Epithelial cell of esophagus (primary cell): ENCODE measurements around the gene MAP1LC3B.
"Not testable (repeated sequence)": the region's sequence is repeated elsewhere in the genome, so short reads cannot be mapped to it uniquely, and the experiment has no call there.

Experiments used
- DNase-seq: peaks from one replicate; pipeline ENCODE4 v3.0.0; 2010; ENCODE audit warnings: low read depth
- H3K4me3 ChIP-seq: 2 replicates; pipeline ENCODE4 v1.5.1; 2011; ENCODE audit warnings: mild to moderate bottlenecking, low read length, control low read depth
- TF ChIP-seq, protein P1 (sequence below): IDR thresholded peaks from 2 replicates; pipeline ENCODE4 v1.5.1; 2011; ENCODE audit warnings: low read depth, mild to moderate bottlenecking, low read length, control low read depth, inconsistent platforms; ENCODE audit not compliant: insufficient read depth; ENCODE audit errors: missing control alignments

The MAP1LC3B gene

DNA sequence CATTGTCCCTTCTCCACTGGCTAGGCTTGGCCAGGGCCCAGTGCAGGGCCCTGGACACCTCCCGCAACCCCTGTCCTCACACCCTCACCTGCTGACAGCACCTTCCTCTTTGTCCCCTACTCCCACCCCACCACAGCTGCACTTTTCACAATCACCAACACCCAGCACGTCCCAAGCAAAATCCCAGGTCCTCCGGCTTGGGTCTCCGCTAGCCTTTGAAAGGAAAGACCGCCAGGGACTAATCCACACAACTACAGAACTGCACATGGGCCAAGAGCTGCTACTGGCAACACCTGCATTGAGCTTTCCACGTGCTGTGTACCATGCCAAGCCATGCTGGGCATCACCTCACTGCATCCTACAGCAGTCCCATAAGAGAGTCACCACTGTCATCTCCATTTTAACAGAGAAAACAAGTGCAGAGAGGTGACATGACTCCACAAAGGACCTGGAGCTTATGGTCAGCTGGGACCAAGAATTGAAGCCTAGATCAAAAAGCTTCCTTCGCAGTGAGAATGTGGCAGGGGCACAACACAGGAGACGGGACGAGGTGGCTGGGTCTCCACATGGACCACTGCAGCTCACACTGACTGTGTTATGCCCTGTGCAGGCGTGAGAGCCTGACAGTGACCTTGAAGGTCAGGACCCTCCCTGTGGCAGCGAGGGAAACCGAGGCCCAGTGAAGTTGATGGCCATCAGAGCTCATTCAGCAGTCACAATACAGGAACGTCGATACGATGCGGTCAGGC is 31.1 kb upstream of the MAP1LC3B start:
- TF ChIP-seq, protein P1, sequence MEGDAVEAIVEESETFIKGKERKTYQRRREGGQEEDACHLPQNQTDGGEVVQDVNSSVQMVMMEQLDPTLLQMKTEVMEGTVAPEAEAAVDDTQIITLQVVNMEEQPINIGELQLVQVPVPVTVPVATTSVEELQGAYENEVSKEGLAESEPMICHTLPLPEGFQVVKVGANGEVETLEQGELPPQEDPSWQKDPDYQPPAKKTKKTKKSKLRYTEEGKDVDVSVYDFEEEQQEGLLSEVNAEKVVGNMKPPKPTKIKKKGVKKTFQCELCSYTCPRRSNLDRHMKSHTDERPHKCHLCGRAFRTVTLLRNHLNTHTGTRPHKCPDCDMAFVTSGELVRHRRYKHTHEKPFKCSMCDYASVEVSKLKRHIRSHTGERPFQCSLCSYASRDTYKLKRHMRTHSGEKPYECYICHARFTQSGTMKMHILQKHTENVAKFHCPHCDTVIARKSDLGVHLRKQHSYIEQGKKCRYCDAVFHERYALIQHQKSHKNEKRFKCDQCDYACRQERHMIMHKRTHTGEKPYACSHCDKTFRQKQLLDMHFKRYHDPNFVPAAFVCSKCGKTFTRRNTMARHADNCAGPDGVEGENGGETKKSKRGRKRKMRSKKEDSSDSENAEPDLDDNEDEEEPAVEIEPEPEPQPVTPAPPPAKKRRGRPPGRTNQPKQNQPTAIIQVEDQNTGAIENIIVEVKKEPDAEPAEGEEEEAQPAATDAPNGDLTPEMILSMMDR, result no peak
- no peak overlapping the region for H3K4me3 ChIP-seq
- no peak for DNase-seq

DNA sequence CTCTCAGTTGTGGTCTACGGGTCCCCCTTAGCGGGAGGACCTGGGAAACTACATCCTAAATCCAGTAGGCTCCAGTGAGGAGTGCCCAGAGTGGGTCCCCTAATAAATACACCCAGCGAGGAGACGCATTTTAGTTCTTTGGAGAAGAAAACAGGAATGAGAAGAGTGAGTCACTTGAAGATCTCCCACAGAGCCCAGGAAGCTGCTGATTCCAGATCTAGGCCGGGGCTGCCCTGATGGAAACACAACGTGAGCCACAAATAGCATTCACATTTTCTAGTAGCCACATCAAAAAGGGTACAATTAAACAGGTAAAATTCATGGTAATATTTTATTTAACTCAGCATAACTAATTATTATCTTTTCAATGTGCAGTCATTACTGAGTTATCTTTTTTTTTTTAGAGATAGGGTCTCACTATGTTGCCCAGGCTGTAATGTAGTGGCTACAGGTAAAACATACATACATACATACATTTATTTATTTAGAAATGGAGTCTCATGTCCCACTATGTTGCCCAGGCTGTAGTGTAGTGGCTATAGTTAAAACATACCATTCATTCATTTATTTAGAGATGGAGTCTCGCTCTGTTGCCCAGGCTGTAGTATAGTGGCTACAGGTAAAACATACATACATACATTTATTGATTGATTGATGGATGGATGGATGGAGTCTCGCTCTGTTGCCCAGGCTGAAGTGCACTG is 30.1 kb upstream of the MAP1LC3B start:
- no peak for DNase-seq
- TF ChIP-seq, protein P1, result no peak
- no peak overlapping the region for H3K4me3 ChIP-seq

DNA sequence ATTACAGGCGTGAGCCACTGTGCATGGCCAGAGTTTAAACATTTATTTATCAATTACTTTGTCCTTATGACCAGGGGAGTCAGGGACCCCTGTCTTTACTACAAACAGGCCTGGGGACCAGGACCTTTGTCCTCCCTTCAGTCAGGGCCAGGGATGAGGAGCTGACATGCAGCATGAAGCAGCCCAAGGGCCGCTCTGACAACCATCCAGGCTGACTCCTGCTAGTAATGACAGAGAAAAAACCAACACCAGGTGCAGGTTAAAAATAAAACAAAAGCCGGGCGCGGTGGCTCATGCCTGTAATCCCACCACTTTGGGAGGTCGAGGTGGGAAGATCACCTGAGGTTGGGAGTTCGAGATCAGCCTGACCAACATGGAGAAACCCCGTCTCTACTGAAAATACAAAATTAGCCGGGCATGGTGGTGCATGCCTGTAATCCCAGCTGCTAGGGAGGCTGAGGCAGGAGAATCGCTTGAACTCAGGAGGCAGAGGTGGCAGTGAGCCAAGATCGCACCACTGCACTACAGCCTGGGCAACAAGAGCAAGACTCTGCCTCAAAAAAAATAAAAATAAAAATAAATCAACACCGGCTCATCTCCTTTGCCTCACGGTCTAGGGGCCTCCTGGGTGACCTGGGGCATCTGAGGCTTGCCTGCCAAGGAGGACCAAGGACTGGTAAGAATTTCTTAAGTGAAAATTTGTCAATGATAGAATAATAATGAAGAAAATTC is 29.1 kb upstream of the MAP1LC3B start:
- not testable (repeated sequence) for DNase-seq

DNA sequence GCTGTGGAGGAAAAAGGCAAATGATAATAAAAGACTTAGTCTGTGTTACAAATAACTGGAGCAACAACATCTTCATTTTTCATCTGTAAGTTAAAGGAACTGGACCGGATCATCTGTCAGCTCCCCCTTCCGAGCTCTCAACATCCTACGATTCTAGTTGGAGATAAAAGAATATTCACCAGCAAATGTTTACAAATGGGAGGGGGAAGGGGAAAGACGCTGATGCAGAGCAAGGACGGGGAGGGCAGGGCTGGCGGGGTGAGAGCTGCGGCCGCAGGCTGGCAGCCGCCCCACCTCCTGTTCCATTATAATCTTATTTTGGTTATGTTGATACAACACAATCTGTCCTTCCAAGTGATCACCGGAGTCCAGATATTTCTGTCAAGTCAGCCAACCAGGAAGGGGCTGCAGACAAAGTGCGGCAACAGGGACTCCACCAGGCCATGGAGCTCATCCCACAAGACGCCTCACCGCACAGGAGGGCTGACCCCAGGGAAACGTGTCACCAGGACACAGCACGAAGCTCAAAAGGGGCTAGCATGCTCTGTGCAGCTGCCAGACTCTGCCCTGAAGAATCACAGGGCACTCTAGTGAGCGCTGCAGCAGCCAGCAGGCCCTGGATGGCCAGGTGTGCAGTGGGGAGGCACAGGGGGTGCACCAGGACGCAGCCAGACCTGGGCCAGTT is 28.2 kb upstream of the MAP1LC3B start:
- DNase-seq, result no peak
- TF ChIP-seq, protein P1, result no peak
- H3K4me3 ChIP-seq, result no peak overlapping the region

More for the DNA sequence above, 29.1 kb upstream of the MAP1LC3B start:
- not testable (repeated sequence) for H3K4me3 ChIP-seq

DNA sequence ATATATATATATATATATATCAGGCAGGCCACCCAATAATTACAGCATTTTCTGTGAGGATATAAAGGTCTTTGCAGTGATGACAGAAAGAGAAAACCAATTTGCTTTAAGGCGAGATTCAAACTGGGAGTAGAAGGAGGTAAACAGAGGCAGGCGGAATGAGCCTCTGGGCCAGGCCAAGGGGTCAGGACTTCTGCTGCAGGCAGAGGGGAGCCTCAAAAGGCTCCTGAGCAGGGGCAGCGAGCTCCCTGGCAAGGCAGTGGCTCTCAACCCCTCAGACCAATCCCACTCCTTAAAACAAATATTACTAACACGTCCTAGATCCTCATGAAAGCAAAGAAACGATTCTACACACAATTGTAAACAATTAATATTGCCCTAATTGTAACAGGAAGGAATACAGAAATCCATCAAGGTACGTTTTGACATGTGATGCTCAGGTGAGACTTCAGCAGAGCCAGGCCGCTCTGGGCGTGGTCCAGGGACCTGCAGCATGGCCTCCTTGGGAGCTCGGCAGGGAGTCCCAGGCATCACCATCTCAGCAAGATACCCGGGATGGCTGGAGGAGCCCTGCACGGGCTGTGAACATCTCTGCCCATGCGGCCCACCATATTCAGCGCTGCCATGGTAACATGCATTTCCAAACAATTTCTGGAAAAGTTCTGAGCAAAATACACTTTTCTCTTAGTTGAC is 27.0 kb upstream of the MAP1LC3B start:
- no peak overlapping the region for H3K4me3 ChIP-seq
- TF ChIP-seq, protein P1, result no peak
- no peak for DNase-seq

DNA sequence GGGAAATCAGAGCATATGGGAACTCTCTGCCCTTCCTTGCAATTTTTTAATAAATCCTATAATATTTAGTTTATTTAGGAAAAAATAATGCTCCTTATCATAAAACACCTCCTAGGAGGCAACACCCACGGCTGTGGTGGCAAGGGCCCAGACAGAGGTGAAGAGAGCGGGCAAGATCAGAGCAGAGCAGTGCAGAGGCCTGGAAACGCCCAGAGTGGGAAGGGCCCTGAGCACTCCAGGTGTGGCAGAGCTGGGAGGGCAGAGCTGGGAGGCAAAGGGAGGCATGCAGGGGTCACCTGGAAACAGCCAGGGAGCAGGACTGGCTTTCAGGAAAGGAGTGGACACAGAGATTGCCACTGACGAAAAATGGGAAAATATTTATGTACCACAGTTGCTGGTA is 25.8 kb upstream of the MAP1LC3B start:
- H3K4me3 ChIP-seq, result no peak overlapping the region
- TF ChIP-seq, protein P1, result no peak
- no peak for DNase-seq
